ENCODE results near the gene CARD11. TPM values are rescaled to one million over a fixed set of nuclear protein-coding genes. Genes with fewer than 3 reads are reported as not detected.

The CARD11 gene
- total RNA-seq, 3 donors from 2014 or later = 0.80 to 2.9 (median 2.0) TPM

DNA sequence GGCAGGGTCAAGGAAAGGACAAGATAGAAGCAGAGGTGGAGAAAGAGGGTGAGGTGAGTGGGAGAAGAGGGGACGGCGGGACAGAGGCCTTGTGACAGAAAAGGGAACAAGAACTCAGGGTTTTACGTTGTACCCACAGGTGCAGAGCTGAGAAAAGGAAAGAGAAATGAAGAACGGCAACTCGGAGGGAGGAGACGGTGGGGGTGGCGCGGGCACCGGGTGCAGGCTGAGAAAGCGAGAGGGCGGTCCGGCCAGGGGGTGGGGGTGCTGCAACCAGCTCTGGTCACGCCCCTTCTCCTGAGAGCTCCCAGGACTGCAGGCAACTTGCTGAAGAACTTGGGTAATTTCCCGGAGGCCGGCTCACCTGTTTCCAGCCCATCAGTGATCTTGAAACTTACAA is 65.3 kb downstream of the CARD11 start:
- peaks cover 0 to 7% of the 10 kb centered on the region in 2 donors for H3K4me1 ChIP-seq
- H3K27me3 ChIP-seq = no peaks in the 10 kb centered on the region
- no peaks in the 10 kb centered on the region for H3K36me3 ChIP-seq
- no peaks in the 10 kb centered on the region for H3K9me3 ChIP-seq
- peak in 1 of 2 donors; percentile 27 for DNase-seq (ENCODE audit: low spot score in 2 of 2)
- no peak overlapping the region for H3K27ac ChIP-seq
- intact Hi-C loops (cut with DNase I; ENCODE audit: low total_unique reads) = no loop called here
- TF ChIP-seq POLR2A (IDR thresholded peaks at IDR 0.05) (no peak), POLR2AphosphoS5 (IDR thresholded peaks at IDR 0.05) (no peak), CTCF (IDR thresholded peaks at IDR 0.05) (no peak)
- H3K4me3 ChIP-seq = peak overlapping the region in 2 of 3 donors; percentile 24 to 49

GRCh38 chr7:2975821-2976371 is 67.8 kb downstream of the CARD11 start:
- TF ChIP-seq CTCF (IDR thresholded peaks at IDR 0.05) (no peak), POLR2A (IDR thresholded peaks at IDR 0.05) (no peak), POLR2AphosphoS5 (IDR thresholded peaks at IDR 0.05) (no peak)
- Histone ChIP-seq H3K4me1 (peaks cover 0 to 7% of the 10 kb centered on the region in 2 donors), H3K27ac (no peak overlapping the region), H3K4me3 (no peak overlapping the region), H3K36me3 (no peaks in the 10 kb centered on the region), H3K27me3 (no peaks in the 10 kb centered on the region), H3K9me3 (no peaks in the 10 kb centered on the region)
- intact Hi-C loops (cut with DNase I; ENCODE audit: low total_unique reads) = no loop called here
- no peak for DNase-seq (ENCODE audit: low spot score in 2 of 2)

DNA sequence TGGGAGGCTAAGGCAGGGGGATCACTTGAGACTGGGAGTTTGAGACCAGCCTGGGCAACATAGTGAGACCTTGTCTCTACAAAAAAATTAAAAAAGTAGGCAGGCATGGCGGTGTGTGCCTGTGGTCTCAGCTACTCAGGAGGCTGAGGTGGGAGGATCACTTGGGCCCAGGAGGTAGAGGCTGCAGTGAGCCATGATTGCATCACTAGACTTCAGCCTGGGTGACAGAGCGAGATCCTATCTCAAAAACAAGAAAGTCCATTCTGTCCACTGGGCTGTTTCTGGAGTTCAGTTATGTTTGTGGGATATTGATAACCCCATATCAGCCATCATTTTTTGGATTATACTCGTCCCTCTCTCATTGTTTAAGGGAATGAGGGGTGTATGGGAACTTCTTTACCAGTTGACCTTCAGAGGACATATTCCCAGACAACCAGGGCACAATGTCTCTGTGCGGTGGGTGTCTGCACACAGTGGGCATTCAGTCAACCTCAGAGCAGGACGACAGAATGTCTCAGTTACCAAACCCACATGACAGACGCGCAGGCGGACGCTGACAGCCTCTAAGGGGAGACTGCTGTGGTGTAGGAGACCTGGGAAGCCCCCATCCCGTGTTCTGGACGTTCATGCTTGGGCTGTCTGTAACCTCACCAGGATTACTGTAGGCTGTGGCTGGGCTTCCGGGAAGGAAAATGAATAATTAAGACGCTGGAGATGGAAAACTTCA is 69.4 kb downstream of the CARD11 start:
- intact Hi-C loops (cut with DNase I; ENCODE audit: low total_unique reads) = no loop called here
- peak in 1 of 2 donors; percentile 10 for DNase-seq (ENCODE audit: low spot score in 2 of 2)
- TF ChIP-seq POLR2AphosphoS5 (IDR thresholded peaks at IDR 0.05) = no peak
- no peak overlapping the region for H3K4me3 ChIP-seq
- peaks cover 0 to 5% of the 10 kb centered on the region in 2 donors for H3K4me1 ChIP-seq
- no peak overlapping the region for H3K27ac ChIP-seq
- H3K9me3 ChIP-seq = no peaks in the 10 kb centered on the region
- no peaks in the 10 kb centered on the region for H3K36me3 ChIP-seq
- no peaks in the 10 kb centered on the region for H3K27me3 ChIP-seq

GRCh38 chr7:2972835-2973161 is 70.9 kb downstream of the CARD11 start:
- no peak overlapping the region for H3K27ac ChIP-seq
- no peak for DNase-seq (ENCODE audit: low spot score in 2 of 2)

More at GRCh38 chr7:2972835-2973161, 70.9 kb downstream of the CARD11 start:
- Histone ChIP-seq H3K9me3 (no peaks in the 10 kb centered on the region), H3K27me3 (no peaks in the 10 kb centered on the region), H3K4me1 (no peaks in the 10 kb centered on the region), H3K36me3 (no peaks in the 10 kb centered on the region), H3K4me3 (no peak overlapping the region)
- TF ChIP-seq POLR2AphosphoS5 (IDR thresholded peaks at IDR 0.05) (no peak), CTCF (IDR thresholded peaks at IDR 0.05) (no peak), POLR2A (IDR thresholded peaks at IDR 0.05) (no peak)
- intact Hi-C loops (cut with DNase I; ENCODE audit: low total_unique reads) = no loop called here
